ENCODE measurements around the gene ACOT7. TPM values are rescaled to one million over a fixed set of nuclear protein-coding genes. Genes with fewer than 3 reads are reported as not detected.

The ACOT7 gene
- total RNA-seq, 4 donors from 2014 or later = 21.1 to 27.7 (median 24.6) TPM

DNA sequence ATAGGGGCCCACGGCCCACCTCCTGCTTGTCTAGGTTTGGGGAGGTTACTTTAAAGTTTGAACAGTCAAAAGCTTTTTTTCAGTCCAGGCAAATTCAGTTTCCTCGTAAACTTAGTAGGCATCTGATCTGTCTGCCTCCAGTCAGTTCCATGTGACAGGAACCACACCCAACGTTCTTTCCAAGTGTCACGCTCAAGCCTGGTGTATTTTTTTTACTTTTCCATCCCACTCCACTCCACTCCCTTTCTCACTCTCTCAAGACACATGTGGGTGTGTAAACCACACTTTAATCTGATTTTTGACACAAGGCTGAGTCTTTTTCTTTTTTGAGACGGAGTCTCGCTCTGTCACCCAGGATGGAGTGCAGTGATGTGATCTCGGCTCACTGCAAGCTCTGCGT lies 72.4 kb downstream of the ACOT7 start:
- 55% methylated on average over 8 of the region's 8 CpGs for WGBS, 2 donors

DNA sequence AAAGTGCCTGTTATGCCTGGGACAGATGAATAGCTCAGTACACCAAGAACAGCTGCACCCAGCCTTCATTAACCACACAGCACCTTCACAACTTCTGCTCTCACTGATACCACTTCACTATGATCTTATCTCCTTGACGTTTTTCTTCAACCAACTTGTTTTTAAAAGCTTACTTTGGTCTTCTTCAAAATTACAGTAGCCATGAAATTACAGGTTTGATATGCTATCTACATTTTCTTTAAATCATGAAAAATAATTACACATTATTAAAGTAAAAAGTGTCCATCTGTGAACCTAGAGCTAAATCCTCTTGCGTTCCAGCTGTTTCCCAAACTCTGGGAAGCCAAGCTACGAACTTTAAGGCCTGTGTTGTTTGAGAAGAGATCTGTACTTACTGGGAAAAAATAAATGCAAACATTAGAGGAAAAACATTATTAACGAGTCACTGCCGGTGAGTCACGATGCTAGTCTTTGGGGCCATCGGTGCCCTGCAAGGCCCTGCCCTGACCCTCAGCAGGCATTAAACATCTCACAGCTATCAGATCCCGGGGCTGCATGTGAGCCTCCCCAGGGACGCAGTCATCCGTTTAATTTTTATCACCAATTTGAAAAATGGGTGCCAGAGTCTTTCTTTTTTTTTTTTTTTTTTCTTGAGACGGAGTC lies 76.3 kb downstream of the ACOT7 start:
- H3K4me3 ChIP-seq (ENCODE audit: low read depth, poor library complexity, severe bottlenecking) = no peak overlapping the region
- DNase-seq (ENCODE audit: low spot score in 2 of 2) = no peak
- 78 to 79% methylated on average over 11 of the region's 11 CpGs for WGBS, 2 donors
- TF ChIP-seq POLR2A (IDR thresholded peaks at IDR 0.05) = no peak
- TF ChIP-seq, protein P1, sequence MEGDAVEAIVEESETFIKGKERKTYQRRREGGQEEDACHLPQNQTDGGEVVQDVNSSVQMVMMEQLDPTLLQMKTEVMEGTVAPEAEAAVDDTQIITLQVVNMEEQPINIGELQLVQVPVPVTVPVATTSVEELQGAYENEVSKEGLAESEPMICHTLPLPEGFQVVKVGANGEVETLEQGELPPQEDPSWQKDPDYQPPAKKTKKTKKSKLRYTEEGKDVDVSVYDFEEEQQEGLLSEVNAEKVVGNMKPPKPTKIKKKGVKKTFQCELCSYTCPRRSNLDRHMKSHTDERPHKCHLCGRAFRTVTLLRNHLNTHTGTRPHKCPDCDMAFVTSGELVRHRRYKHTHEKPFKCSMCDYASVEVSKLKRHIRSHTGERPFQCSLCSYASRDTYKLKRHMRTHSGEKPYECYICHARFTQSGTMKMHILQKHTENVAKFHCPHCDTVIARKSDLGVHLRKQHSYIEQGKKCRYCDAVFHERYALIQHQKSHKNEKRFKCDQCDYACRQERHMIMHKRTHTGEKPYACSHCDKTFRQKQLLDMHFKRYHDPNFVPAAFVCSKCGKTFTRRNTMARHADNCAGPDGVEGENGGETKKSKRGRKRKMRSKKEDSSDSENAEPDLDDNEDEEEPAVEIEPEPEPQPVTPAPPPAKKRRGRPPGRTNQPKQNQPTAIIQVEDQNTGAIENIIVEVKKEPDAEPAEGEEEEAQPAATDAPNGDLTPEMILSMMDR (IDR thresholded peaks at IDR 0.05) = no peak
- intact Hi-C loops (cut with DNase I; ENCODE audit: low total_unique reads) = no loop called here

More for the DNA sequence above, 72.4 kb downstream of the ACOT7 start:
- no peak for TF ChIP-seq POLR2A (IDR thresholded peaks at IDR 0.05)
- TF ChIP-seq, protein P1 (IDR thresholded peaks at IDR 0.05) = no peak
- intact Hi-C loops (cut with DNase I; ENCODE audit: low total_unique reads) = no loop called here
- peak in 1 of 2 donors; percentile 63 for DNase-seq (ENCODE audit: low spot score in 2 of 2)
- H3K4me3 ChIP-seq (ENCODE audit: low read depth, poor library complexity, severe bottlenecking) = no peak overlapping the region

DNA sequence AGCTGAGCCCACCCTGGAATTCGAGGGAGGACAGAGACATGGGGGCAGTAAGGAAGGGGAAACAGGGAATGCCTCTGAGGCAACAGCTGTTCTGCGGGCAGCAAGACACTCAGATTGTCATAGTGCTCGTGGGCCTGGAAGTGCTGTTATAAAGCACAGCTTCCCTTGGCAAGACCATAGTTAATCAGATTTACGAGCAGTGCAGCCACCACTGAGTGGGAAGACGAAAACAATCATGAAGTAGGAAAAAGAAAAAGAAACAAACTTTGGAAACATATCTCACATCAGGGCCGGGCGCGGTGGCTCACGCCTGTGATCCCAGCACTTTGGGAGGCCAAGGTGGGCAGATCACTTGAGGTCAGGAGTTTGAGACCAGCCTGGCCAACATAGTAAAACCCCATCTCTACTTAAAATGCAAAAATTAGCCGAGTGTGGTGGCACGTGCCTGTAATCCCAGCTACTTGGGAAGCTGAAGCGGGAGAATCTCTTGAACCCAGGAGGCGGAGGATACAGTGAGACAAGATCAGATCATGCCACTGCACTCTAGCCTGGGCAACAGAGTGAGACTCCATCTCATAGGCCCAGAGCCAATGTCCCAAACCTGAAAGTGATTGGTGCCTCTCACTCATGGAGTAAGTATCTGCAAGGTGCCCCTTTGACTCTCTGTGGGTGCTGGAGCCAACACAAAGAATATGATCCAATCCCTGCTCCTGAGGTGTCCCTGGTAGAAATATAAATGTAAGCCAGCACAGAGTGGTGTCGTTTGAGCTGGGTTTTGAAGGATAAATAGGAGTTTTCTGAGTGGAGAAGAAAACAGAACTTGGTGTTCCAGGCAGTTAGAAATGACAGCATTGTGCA lies 77.1 kb downstream of the ACOT7 start:
- H3K4me3 ChIP-seq (ENCODE audit: low read depth, poor library complexity, severe bottlenecking) = no peak overlapping the region
- 81% methylated on average over 14 of the region's 14 CpGs for WGBS, 2 donors
- no peak for DNase-seq (ENCODE audit: low spot score in 2 of 2)
- TF ChIP-seq, protein P1 (IDR thresholded peaks at IDR 0.05) = no peak
- TF ChIP-seq POLR2A (IDR thresholded peaks at IDR 0.05) = no peak
- intact Hi-C loops (cut with DNase I; ENCODE audit: low total_unique reads) = no loop called here

DNA sequence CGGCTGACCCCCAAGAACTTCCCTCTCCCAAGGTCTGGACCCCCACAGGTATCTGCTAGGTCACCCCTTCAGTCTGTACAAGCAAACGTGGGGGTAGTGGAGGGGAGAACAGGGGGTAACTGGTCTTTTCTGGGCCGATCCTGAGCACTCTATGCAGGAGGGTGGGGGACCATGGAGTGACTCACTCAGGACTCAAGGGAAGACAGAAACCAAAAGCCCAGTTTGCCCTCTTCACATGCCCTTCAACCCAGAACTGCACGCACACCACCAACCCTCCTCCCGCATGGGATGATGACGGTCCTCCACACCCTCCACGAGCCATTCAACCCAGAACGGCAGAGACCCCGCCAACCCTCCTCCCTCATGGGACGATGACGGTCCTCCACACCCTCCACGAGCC lies 79.1 kb downstream of the ACOT7 start:
- no peak overlapping the region for H3K4me3 ChIP-seq (ENCODE audit: low read depth, poor library complexity, severe bottlenecking)
- no peak for DNase-seq (ENCODE audit: low spot score in 2 of 2)
- TF ChIP-seq, protein P1 (IDR thresholded peaks at IDR 0.05) = no peak
- no peak for TF ChIP-seq POLR2A (IDR thresholded peaks at IDR 0.05)
- WGBS, 2 donors = 91 to 94% methylated on average over 12 of the region's 12 CpGs
- intact Hi-C loops (cut with DNase I; ENCODE audit: low total_unique reads) = no loop called here

GRCh38 chr1:6313393-6314200 lies 80.0 kb downstream of the ACOT7 start:
- intact Hi-C loops (cut with DNase I; ENCODE audit: low total_unique reads) = no loop called here

More at GRCh38 chr1:6313393-6314200, 80.0 kb downstream of the ACOT7 start:
- WGBS, 2 donors = 65 to 73% methylated on average over 18 of the region's 18 CpGs
- no peak overlapping the region for H3K4me3 ChIP-seq (ENCODE audit: low read depth, poor library complexity, severe bottlenecking)
- peak in 1 of 2 donors; percentile 34 for DNase-seq (ENCODE audit: low spot score in 2 of 2)
- no peak for TF ChIP-seq POLR2A (IDR thresholded peaks at IDR 0.05)
- TF ChIP-seq, protein P1 (IDR thresholded peaks at IDR 0.05) = no peak

Data from lower leg skin (tissue), 4 donors.